HG03469 (cell line): Measurements from ENCODE around the gene ZMIZ1.

Source experiments
- ATAC-seq: cut with Tn5 transposase; IDR thresholded peaks from one replicate; pipeline ENCODE4 v1.9.1; 2021; ENCODE audit warnings: mild to moderate bottlenecking, moderate library complexity, moderate number of reproducible peaks; ENCODE audit not compliant: unreplicated experiment

Gene ZMIZ1

DNA sequence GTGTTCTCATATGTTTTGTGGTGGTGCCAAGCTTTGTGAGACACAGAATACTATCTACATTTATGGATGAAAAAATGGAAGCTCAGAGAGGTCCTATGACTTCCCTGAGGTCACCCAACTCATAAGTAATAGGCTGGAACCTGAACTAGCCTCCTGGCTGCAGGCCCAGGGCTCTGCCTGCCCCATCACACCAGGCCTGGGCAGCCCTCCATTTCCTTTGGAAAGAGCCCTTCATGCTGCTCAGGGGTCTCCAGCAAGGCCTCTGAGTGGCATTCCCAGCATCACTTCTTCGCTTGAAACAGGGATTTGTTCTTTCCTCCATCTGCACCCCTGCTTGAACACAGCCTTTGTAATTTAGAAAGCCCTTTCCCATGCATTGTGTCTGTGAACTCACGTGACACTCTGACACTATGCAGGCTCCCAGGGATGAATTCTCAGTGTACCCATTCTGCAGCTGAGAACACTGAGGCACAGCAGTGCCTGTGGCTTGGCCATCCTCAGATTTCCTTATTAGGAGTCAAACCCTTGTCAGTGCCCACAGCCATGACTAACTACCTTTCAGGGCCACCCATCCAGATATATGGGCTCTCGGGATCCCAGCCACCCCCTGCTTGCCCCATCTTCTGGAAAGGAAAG, 150.7 kb downstream of the ZMIZ1 start:
- ATAC-seq = no peak

DNA sequence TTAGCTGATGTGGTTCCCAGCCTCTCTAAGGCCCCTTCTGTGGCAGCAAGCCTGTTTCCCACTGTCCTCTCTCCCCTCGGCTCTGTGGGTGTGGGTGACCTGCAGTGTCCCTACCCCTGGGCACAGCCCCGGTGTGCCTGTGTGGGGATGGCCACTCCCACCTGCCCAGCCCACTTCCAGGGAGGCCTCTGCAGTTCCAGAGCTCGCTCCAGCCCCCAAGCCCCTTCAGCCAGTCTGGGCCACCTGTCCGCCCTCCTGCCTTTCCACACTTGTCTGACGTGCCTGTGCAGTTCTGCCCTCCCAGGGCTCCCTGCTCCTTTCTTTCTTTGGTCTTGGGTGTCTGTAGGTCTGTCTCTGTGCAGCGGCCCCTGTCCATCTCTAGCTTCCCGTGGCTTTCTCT, 151.5 kb downstream of the ZMIZ1 start:
- ATAC-seq = no peak

DNA sequence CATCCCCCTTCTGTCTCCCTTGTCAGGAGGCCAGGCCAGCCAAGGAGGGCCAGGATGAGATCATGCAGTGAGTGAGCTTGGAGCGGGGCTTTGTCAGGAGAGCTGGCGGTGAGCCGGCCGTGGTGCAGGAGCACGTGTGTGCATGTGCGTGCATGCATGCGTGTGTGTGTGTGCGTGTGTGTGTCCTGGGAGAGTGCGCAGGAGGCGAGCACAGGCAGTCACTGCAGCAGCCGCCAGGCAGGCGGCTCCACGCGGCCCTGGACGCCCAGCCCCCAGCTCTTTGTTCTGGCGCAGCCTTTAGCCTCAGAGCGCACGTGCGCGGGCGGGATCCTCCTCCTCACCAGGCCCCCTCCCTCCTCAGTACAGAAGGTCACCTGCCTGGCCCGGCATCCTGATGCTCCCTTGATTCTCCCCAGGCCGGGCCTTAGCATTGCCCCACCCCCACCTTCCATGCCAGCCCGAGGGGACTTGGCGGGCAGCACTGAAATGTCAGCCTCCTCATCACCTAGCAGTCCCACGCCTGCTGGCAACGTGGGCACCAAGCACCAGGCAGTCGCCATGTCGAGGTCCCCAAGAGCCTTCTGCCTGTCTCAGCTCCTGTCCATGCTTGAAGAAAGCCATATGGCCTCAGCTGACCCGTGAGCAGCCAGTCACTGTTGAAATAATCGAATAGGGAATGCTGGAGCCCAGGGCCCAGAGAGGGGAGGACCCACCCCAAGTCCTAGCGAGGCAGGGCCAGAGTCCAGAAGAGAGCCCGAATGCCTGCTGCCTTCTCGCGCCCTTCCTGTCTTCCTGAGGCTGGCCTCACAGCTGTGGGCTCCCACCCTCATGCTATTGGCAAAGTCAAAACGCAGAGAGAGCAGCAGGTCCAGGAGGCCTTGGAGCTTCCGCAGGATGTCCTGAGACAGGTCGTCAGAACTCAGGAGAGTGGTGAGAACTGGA, 152.6 kb downstream of the ZMIZ1 start:
- no peak for ATAC-seq

DNA sequence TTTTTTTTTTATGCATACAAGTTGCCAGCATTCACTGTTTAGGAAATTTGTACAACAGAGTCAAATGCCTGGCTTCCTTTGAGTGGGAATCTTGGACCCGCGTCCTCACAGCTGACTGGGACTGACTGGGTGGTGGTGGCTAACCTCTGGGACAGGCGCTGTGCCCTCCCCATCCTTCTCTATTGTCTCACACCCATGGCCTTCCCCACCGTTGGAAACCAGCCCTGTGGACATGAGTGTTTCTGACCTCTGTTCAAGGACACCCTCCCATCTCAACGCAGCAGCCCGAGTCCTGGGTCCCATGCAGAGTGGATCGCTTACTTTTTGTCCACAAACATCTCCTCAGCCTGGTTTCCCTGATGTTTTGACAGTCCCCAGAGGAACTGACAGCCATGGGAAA, 153.4 kb downstream of the ZMIZ1 start:
- no peak for ATAC-seq

DNA sequence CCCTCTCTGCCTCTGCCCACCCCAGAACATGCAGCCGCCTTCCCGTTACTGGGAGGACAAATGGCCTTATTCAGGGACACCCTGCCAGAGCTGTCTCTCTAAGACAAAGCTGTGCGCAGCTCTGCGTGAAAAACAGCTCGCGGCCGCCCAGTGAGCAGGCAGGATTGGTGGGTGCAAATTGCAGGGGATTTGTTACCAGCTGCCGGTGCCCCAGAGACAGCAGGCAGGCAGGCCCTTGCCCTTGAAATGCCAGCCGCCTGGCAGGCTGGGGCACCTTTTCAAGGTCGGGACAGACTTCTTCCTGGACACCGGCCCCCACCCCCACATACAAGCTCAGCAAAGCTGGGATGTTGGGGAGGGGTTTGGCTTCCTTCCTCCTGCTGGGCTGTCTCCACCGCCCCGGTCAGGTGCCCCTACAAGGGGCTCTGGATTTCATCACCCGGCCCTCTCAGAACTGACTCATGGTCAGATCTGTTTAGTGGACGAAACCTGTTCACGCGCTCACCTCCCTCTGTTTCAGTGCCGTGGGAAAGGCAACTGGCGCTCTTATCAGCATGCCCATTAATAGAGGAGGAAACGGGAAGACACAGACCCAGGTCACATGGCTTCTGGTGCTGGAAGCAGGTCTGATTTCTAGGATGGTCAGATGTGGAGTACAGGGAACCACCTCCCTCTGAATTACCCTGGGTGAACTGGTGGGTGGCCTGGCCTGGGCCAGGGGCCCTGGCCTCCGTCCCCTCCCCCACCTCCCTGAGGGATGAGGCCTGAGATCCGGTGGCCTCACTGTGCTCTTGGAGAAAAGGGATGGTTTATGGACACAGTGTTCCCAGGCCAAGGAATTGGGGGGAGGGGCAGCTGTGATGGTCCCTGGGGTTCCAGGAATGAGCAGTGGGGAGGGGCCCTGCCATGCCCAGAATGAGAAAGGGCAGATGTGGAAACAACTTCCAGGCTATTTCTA, 154.6 kb downstream of the ZMIZ1 start:
- ATAC-seq = no peak

DNA sequence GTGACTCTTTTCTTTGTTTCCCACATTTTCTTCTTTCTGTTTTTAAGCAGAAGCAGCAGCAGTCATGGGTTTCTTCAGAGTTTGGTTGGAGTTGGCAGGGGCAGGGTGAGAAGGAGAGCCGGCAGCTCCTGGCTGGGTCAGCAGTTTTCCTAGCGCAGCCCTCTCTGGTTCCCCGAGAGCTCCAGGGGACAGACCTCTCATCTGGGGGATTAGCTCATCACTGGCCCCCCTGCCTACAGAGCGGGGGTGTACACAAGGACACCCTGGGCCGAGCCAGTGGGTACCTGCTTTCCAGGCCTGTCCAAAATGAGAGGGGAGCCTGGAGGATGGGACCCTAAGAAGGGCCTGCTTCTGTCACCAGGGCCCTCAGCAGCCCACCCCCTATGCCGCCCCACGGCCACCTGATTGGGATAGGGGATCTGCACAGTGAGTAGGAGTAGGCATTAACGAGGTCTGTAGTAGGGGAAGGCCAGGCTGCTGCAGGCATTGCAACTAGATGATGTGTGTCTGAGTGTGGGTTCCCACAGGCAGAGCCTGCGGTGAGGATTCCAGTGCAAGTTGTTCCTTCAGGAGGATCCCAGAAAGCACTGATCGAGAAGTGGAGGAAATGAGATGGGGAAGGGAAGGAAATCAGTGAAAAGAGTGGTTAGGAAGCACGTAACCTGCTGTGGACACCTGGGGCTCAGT, 155.6 kb downstream of the ZMIZ1 start:
- no peak for ATAC-seq

DNA sequence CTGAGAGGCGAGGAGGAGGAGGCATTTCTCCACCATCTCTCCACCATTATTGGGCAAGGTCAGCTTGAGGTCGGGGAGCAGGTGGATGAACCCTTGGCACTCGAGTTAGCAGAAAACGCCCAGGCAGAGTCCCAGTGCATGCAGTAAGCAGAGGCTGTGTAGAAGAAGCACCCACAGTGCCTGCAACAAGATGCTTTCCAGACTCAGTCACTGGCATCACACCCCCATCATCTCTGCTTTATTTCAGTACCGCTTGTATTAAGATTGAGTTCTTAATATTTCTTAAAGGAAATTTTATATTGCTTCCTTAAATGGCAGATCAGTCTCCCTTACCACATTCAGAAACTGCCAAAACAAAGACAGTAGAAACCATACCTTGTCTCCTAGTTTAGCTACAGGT, 156.2 kb downstream of the ZMIZ1 start:
- no peak for ATAC-seq

DNA sequence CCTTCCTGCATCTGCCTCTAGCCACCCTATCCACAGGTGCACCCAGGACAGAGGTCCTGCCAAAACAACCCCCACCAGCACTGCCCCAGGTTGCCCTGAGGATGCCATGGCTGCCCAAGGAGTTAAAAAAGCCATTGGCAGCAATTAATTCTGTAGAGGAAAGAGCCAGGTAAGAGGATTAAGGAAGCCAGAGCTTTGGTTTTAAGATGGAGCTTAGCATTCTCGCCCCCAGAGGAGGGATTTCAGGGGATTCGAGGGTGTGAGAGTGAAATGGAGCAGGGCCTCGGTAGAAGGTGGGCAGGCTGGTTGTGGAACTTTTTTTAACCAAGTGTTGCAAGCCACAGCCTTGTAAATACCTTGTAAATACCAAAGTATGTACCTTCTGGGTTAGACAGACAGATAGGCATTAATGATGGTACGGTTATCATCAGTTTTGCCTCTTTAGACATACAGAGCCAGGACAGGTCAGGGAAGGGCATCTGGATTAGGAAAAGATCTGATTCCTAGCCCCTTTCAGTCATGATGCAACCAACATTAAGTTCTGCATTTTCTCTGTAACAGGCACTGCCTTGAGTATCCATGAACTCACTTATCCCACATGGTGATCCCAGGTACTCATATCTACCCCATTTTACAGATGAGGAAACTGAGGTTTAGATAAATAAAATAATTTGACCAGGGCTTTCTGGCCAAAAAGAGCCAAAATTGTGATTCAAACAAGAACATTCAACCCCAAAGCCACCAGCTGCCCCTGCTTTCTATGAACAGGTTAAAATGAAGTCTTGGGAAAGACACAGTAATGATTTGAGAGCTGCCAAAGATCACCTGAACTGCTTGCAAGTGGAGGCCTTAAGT, 157.9 kb downstream of the ZMIZ1 start:
- no peak for ATAC-seq

DNA sequence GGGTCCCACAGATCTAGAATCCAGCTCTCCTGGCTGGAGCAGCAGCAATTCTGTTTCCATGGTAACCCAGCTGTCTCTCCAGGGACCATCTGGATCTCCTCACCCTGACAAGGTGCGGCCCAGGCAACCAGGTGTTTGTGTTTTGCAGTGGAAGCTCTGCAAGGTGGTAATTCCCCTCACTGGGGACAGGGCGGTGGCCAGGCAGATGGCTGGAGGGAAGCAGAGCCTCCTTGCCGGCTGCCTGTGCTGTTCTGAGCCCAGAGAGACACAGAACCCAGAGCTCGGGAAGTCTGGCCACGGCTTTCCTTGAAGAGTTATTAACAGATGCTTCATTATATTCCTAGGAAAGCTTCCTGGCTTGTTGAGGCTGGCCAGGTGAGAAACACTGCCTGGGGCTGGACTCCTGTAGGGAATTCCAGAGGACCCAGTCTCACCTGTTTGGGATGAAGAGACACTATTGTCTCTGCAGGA, 160.3 kb downstream of the ZMIZ1 start:
- no peak for ATAC-seq

DNA sequence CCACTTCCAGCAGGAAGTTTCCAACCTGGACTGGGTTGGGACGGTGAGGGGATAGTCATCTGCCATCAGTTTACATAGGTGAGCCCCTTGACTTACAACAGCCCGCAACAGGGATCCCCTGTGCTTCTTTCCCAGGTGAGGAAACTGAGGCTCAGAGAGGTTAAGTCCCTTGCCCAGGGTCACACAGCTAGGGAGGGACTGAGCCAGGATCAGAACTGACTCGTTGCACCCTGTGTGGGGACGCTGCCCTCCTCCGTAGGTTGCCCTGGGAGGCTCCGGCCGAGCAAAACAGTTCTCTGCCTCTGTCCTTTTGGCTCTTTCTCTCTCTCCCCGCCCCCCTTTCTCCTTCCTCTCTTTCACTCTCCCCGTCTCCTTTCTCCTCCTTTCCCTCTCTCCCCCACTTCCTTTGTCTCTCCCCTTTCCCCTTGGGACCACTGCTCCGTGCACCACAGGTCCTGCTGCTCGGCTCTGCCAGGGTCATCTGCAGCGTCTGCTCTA, 161.1 kb downstream of the ZMIZ1 start:
- no peak for ATAC-seq

DNA sequence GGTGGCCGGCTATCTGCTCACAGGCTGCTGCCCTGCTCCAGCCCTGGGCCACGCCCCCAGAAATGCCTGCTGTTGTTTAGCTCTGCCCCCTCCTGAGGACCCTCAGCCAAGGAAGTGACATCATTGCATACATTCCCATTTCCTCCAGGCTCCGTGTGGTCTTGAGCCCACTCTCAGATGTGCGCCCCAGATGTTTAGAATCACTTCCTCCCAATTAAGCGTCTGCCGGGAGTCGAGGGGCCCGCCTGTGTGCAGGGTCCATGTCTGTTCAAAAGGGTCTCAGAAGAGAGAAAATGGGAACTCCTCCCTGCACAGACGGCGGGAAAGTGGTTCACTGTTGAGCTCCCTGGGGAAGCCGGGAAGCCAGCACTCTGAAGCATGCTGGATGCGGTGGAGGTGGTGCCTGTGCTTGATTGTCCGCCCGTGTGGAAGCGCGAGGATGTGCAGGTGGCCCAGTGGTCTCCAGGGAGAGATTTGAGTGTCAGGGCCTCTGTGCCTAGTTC, 161.6 kb downstream of the ZMIZ1 start:
- ATAC-seq = no peak

DNA sequence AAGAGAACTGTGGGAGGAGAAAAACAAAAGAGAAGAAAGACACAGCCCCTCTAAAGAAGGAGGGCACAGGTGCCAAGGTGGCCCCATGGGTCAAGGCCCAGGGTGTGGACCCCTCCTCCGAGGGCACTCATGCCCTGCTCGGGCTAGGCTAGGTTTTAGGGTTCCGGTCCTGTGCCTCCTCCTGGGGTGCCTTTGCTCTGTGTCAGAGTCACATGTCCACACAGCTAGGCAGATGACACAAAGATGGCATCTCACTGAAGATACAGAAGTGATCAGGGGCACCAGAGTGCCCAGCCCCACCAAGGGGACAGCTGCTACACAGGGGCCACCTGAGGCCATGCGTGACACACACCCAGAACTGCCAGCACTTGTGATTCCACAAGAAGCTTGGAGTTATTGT, 162.1 kb downstream of the ZMIZ1 start:
- no peak for ATAC-seq

DNA sequence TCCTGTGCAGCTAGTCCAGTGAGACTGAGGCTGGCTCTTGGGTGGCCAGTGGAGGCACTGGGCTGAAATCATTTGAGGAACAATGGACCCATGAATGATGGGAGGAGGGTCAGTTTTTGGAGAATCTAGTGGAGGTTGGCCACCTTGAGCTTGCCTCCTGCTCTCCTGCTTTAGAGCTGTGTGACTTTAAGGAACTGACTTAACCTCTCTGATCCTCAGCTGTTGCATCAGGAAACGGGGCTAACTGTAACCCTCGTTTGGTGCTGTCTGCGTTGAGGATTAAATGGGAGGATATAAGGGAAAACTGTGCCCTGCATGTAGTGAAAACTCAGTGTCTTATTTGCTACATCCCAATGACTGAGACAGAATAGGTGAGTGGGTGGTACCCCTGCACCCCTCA, 163.1 kb downstream of the ZMIZ1 start:
- no peak for ATAC-seq

DNA sequence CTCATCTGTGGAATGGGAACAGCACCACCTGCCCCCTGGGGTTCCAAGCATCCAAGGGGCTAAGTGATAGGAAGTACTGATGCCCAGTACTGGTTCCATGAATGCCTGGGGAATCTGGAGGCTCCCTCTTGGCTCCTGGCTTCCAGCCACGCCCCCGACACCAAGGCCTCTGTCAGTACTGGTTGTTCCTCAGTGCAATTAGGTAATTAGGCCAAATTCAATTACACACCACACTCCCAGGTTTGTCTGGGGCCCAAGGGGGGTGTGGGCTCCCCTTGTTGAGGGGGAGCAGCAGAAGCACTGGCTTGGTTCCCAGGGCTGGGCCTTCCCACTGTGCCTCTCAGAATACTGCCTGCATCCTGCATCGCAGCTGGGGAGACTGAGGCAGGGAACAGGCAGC, 164.1 kb downstream of the ZMIZ1 start:
- ATAC-seq = no peak

DNA sequence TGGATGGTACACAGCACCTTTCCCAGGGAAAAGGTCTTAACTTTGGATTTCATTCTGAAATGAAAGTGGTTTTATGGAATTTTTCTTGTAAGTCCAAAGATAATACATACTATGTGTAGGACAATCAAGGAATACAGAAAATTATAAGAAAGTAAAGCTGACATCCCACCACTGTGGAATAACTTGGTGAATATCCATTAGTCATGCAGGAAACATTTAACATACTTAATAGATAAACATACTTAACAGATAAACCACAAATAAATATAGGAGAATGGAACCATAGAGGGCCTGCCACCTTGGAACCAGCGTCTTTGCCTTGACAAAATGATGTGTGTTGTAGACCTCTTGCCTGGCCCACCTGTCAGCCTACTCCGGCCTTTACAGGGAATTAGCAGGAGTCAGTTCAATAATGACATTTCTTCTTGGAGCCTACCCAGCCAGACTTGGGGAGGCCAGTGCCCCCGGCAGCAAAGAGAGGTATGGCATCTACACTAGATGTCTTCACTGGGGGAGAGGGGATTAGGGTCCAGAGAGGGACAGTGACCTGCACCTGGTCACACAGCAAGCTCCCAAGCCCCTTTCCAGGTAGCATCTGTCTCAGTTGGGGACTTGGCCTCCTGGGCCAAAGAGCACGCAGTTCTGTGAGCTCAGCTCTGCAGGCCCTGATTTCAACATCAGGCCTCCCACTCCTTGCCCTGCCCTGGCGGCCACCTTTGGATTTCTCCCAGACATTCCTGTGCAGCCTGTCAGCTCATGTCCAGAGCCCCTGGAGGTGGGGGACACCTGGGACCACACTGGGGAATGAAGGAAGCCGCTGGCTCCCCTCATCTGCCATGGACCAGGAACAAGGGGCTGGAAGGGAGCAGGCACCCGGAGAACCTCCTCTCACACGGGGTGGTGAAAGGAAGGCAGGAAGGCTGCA, 165.9 kb downstream of the ZMIZ1 start:
- ATAC-seq = no peak

DNA sequence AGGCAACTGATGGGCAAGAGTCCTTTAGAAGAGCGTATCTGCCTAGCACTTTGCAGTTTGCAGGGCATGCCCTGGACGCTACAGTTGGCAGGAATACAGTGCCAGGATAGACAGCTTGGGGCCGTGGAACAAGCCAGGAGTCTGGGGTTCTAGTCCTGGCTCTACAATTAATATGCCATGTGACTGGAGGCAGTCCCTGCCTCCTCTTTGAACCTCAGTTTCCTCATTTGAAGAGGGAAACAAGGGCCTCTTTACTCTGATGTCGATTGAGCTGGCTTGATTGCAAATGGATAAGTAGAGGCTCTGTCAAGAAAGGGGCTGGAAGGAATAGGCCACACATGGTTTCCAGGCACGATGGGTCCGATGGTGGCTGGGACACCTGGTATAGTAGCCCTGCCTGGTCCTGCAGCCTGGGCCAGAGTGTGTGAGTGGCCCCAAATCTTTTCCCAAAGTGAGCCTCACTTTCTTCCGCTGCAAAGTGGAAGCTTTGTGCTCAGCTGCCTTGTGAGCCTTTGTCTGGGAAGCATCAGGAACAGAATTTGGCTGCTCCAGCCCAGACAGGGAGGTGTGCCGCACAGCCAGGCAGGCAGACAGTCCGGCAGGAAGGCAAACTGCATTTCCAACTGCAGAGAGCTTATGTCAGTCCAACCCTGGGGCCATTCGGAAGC, 167.1 kb downstream of the ZMIZ1 start:
- ATAC-seq = no peak

DNA sequence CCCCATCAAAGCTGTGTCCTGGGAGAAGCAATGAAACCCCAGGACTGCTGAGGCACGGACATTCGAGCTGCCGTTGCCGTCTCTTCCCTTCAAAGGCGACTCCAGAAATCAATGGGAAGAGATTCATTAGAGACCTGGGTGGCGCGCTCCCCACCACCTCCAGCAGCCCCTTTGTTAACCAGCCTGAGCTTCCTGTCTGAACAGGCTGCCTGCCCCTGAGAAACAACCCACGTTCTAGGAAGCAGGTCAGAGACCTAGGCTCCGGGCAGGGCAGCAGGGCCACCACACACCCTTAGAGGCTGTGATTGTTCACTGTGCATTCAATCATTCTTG, 167.6 kb downstream of the ZMIZ1 start:
- no peak for ATAC-seq
